GM11168 (cell line): ENCODE measurements around the gene ZNF93.
"Not testable (repeated sequence)": the region's sequence is repeated elsewhere in the genome, so short reads cannot be mapped to it uniquely, and the experiment has no call there.

ENCODE experiments used
- in situ Hi-C: fragments of 300-500 bp; cut with MboI; formaldehyde crosslinking; loops from one replicate; pipeline ENCODE4 v1.12.0; 2022; ENCODE audit warnings: low sequenced_read_pairs; ENCODE audit not compliant: unreplicated experiment

Gene ZNF93

GRCh38 chr19:19933432-19934314 is 32.9 kb downstream of the ZNF93 start:
- in situ Hi-C loops, result not testable (repeated sequence)

- in situ Hi-C loops, result no loop called here
These were observed 36.7 kb downstream of the ZNF93 start for GRCh38 chr19:19937403-19937802.

GRCh38 chr19:19938449-19938848 is 37.7 kb downstream of the ZNF93 start:
- in situ Hi-C loops, result no loop called here

- in situ Hi-C loops, result no loop called here
These were observed 43.3 kb downstream of the ZNF93 start for GRCh38 chr19:19943848-19944582.

- in situ Hi-C loops, result no loop called here
These were observed 43.8 kb downstream of the ZNF93 start for GRCh38 chr19:19944583-19944880.

GRCh38 chr19:19946226-19946625 is 45.5 kb downstream of the ZNF93 start:
- in situ Hi-C loops, result no loop called here

- in situ Hi-C loops, result no loop called here
These were observed 48.1 kb downstream of the ZNF93 start for GRCh38 chr19:19948800-19949199.

GRCh38 chr19:19955208-19955607 is 54.5 kb downstream of the ZNF93 start:
- in situ Hi-C loops, result no loop called here

- in situ Hi-C loops, result no loop called here
These were observed 55.8 kb downstream of the ZNF93 start for GRCh38 chr19:19956434-19957075.

GRCh38 chr19:19957766-19958165 is 57.0 kb downstream of the ZNF93 start:
- in situ Hi-C loops, result not testable (repeated sequence)

- in situ Hi-C loops, result not testable (repeated sequence)
These were observed 58.5 kb downstream of the ZNF93 start for GRCh38 chr19:19959151-19959799.

- in situ Hi-C loops, result no loop called here
These were observed 63.7 kb downstream of the ZNF93 start for GRCh38 chr19:19964416-19964815.

- in situ Hi-C loops, result not testable (repeated sequence)
These were observed 65.4 kb downstream of the ZNF93 start for GRCh38 chr19:19966126-19966525.

- in situ Hi-C loops, result no loop called here
These were observed 66.1 kb downstream of the ZNF93 start for GRCh38 chr19:19966862-19967261.
